ENCODE measurements around the gene FGGY. TPM values are rescaled to one million over a fixed set of nuclear protein-coding genes. Genes with fewer than 3 reads are reported as not detected.
"Not testable (repeated sequence)": the region's sequence is repeated elsewhere in the genome, so short reads cannot be mapped to it uniquely, and the experiment has no call there.

FGGY gene
- total and polyA plus RNA-seq, 2 donors (not counting 3 experiments of a cell fraction or from before 2014, with no cell fraction given): 5.6 to 6.4 TPM

- Histone ChIP-seq H3K4me1 (ENCODE audit: control insufficient read depth, extremely low read depth, insufficient read depth, low read length) (no peaks in the 10 kb centered on the region), H3K27ac (ENCODE audit: insufficient read depth, low read depth, low read length) (no peak overlapping the region), H4K20me1 (replicated peaks; ENCODE audit: control insufficient read depth, extremely low read depth, insufficient read depth, low read length) (no peaks in the 10 kb centered on the region), H3K9me3 (replicated peaks; ENCODE audit: control insufficient read depth, insufficient read depth, low read length) (no peaks in the 10 kb centered on the region), H3K36me3 (ENCODE audit: control insufficient read depth in 2 of 2, extremely low read depth in 1 of 2, insufficient read depth in 2 of 2, low read length in 2 of 2) (no peaks in the 10 kb centered on the region), H3K79me2 (ENCODE audit: control insufficient read depth, insufficient read depth, low read length) (no peaks in the 10 kb centered on the region), H2AFZ (ENCODE audit: low read depth, low read length) (no peak overlapping the region), H3K4me2 (ENCODE audit: insufficient read depth, low read length) (no peak overlapping the region), H3K27me3 (ENCODE audit: control insufficient read depth in 2 of 2, insufficient read depth in 2 of 2, low read length in 2 of 2) (no peaks in the 10 kb centered on the region), H3K9me1 (replicated peaks; ENCODE audit: control insufficient read depth, extremely low read depth, insufficient read depth, low read length) (no peaks in the 10 kb centered on the region), H3K9ac (replicated peaks; ENCODE audit: extremely low read depth, insufficient read depth, low read length) (no peak overlapping the region), H3K4me3 (replicated peaks in 1 of 3; ENCODE audit: insufficient read depth in 1 of 3, low read depth in 1 of 3, low read length in 3 of 3) (no peak overlapping the region)
- FAIRE-seq: no peak
- no peak for TF ChIP-seq EZH2 (IDR thresholded peaks at IDR 0.05; ENCODE audit: borderline replicate concordance, low read depth, low read length, severe bottlenecking)
- no peak for TF ChIP-seq GATA2 (IDR thresholded peaks at IDR 0.05; ENCODE audit: insufficient read depth, insufficient read length, low read depth, low read length)
- TF ChIP-seq CTCF (IDR thresholded peaks at IDR 0.05; ENCODE audit: extremely low read depth in 1 of 2, insufficient read depth in 1 of 2, low read depth in 1 of 2, low read length in 2 of 2): no peak
- no peak for TF ChIP-seq JUN (IDR thresholded peaks at IDR 0.05; ENCODE audit: borderline replicate concordance, insufficient read depth, insufficient read length, low read depth)
- no peak for TF ChIP-seq POLR2A (IDR thresholded peaks at IDR 0.05; ENCODE audit: low read depth, low read length)
- no peak for TF ChIP-seq FOS (IDR thresholded peaks at IDR 0.05; ENCODE audit: borderline replicate concordance, insufficient read depth, low read length)
- ChIA-PET CTCF (no interaction called here), POLR2A (no interaction called here)
- dilution Hi-C loops (cut with MboI; ENCODE audit: extremely low pct_ligation_motif_present, low sequenced_read_pairs) (no loop called here), intact Hi-C loops (cut with micrococcal nuclease) (no loop called here)
- BruUV-seq (replicated peaks): no TSS peak
- DNase-seq (ENCODE audit: low read depth, low spot score): no peak
These were observed 197.4 kb downstream of the FGGY start for GRCh38 chr1:59494145-59494833.

GRCh38 chr1:59496156-59496555, 199.3 kb downstream of the FGGY start:
- H3K9me3 ChIP-seq (replicated peaks; ENCODE audit: control insufficient read depth, insufficient read depth, low read length); intact Hi-C loops (cut with micrococcal nuclease); H3K79me2 ChIP-seq (ENCODE audit: control insufficient read depth, insufficient read depth, low read length); H3K4me2 ChIP-seq (ENCODE audit: insufficient read depth, low read length); dilution Hi-C loops (cut with MboI; ENCODE audit: extremely low pct_ligation_motif_present, low sequenced_read_pairs); H3K9me1 ChIP-seq (replicated peaks; ENCODE audit: control insufficient read depth, extremely low read depth, insufficient read depth, low read length); CTCF ChIA-PET; POLR2A ChIA-PET; H3K27ac ChIP-seq (ENCODE audit: insufficient read depth, low read depth, low read length); H2AFZ ChIP-seq (ENCODE audit: low read depth, low read length); BruUV-seq (replicated peaks); H3K4me3 ChIP-seq (replicated peaks in 1 of 3; ENCODE audit: insufficient read depth in 1 of 3, low read depth in 1 of 3, low read length in 3 of 3); FAIRE-seq; H3K4me1 ChIP-seq (ENCODE audit: control insufficient read depth, extremely low read depth, insufficient read depth, low read length); DNase-seq (ENCODE audit: low read depth, low spot score); H3K9ac ChIP-seq (replicated peaks; ENCODE audit: extremely low read depth, insufficient read depth, low read length); H4K20me1 ChIP-seq (replicated peaks; ENCODE audit: control insufficient read depth, extremely low read depth, insufficient read depth, low read length); H3K36me3 ChIP-seq (ENCODE audit: control insufficient read depth in 2 of 2, extremely low read depth in 1 of 2, insufficient read depth in 2 of 2, low read length in 2 of 2); H3K27me3 ChIP-seq (ENCODE audit: control insufficient read depth in 2 of 2, insufficient read depth in 2 of 2, low read length in 2 of 2): not testable (repeated sequence)

Data from endothelial cell of umbilical vein (primary cell).